ENCODE data around the gene EBLN2. TPM values are rescaled to one million over a fixed set of nuclear protein-coding genes. Genes with fewer than 3 reads are reported as not detected.

Gene EBLN2
- total and polyA plus RNA-seq, 9 of the 15 experiments (the other 6 are each of a cell fraction or from before 2014, with no cell fraction given), result 0.39 to 4.6 (median 2.2) TPM

DNA sequence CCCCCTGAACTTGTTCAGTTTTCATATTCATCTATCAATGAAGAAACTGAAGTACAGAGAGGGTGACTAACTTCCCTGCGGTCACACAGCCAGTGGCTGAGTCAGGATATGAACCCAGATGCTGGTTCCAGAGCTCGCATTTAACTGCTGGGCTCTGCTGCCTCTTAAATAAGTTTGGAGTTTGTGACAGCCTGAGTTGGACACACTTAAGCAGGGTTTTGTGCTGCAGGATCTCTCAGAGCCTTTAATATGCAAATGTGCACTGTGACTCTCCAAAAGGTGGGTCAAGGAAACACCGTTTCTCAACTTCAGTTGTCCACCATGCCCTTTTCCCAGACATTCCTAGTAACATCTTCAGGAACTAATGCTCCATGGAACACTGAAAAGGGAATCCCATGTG is 45.8 kb downstream of the EBLN2 start:
- 7% methylated on average over 3 of the region's 3 CpGs for WGBS (ENCODE audit: insufficient coverage, low coverage, missing lambda C conversion rate)
- ChIA-PET CTCF (ENCODE audit: low intra/inter-chr PET ratio) (no interaction called here), POLR2A (interaction anchor here (0.8 kb wide), 1 partner anchor 13 kb away, joined by 3 read pairs; no protein-coding TSS in a partner anchor)
- H3K9ac ChIP-seq (ENCODE audit: insufficient read depth in 1 of 2, low read depth in 2 of 2, low read length in 2 of 2), result no peak overlapping the region
- H3K9me1 ChIP-seq (ENCODE audit: control insufficient read depth, insufficient read depth, low read length), result no peaks in the 10 kb centered on the region
- peaks cover 2 to 39% of the 10 kb centered on the region in 2 experiments; a peak in 3 of 5 replicates for H3K27me3 ChIP-seq (ENCODE audit: control insufficient read depth in 2 of 2, insufficient read depth in 2 of 2, low read length in 2 of 2)
- BruUV-seq (replicated peaks), result no TSS peak
- in situ Hi-C loops (cut with MboI) (loop anchor here (10.0 kb wide), 1 partner anchor 398 kb away; no protein-coding TSS in a partner anchor), intact Hi-C loops (cut with micrococcal nuclease) (loop anchor here (10.0 kb wide), 3 partner anchors 68 to 188 kb away; no protein-coding TSS in a partner anchor)
- no peak overlapping the region for H3K4me3 ChIP-seq
- no peak for TF ChIP-seq GTF3C2 (IDR thresholded peaks at IDR 0.05; ENCODE audit: borderline replicate concordance, extremely low read depth, insufficient read length)
- no peak for TF ChIP-seq HNRNPLL (IDR thresholded peaks at IDR 0.05; ENCODE audit: low read depth, low read length, poor library complexity, severe bottlenecking)
- no peak for TF ChIP-seq ELF1 (tag; IDR thresholded peaks at IDR 0.05)
- peak; percentile 85 for TF ChIP-seq ZNF239 (CRISPR knock-in tag; IDR thresholded peaks at IDR 0.05)
- peak; percentile 14 for TF ChIP-seq RBM25 (IDR thresholded peaks at IDR 0.05; ENCODE audit: low read depth, low read length, severe bottlenecking)
- no peak for FAIRE-seq
- no peak for ATAC-seq
- no peak overlapping the region for H2AFZ ChIP-seq (ENCODE audit: low read depth, low read length)
- no peaks in the 10 kb centered on the region for H3K9me3 ChIP-seq (replicated peaks; ENCODE audit: control insufficient read depth, insufficient read depth, low read depth, low read length)
- H3K79me2 ChIP-seq (ENCODE audit: control insufficient read depth, insufficient read depth, low read length), result no peaks in the 10 kb centered on the region
- DNase-seq (ENCODE audit: extremely low read depth in 1 of 4, low spot score in 3 of 4), result no peak
- no peak overlapping the region for H3K4me2 ChIP-seq (ENCODE audit: insufficient read depth, low read length)
- H3K4me1 ChIP-seq (replicated peaks in 1 of 2; ENCODE audit: control insufficient read depth in 2 of 2, insufficient read depth in 2 of 2, low read length in 2 of 2), result no peaks in the 10 kb centered on the region; a peak in 1 of 5 replicates
- no peaks in the 10 kb centered on the region for H4K20me1 ChIP-seq (replicated peaks; ENCODE audit: control insufficient read depth, insufficient read depth, low read length)
- no peak overlapping the region for H3K27ac ChIP-seq (ENCODE audit: extremely low read depth, low read depth, low read length)
- H3K36me3 ChIP-seq (ENCODE audit: control insufficient read depth, insufficient read depth, low read length), result no peaks in the 10 kb centered on the region

Data from K562 (cell line).